ENCODE results near the gene C1orf159. TPM values are rescaled to one million over a fixed set of nuclear protein-coding genes. Genes with fewer than 3 reads are reported as not detected.

Gene C1orf159
- total and polyA plus RNA-seq, 2 donors from 2014 or later, result 8.6 to 14.8 TPM

DNA sequence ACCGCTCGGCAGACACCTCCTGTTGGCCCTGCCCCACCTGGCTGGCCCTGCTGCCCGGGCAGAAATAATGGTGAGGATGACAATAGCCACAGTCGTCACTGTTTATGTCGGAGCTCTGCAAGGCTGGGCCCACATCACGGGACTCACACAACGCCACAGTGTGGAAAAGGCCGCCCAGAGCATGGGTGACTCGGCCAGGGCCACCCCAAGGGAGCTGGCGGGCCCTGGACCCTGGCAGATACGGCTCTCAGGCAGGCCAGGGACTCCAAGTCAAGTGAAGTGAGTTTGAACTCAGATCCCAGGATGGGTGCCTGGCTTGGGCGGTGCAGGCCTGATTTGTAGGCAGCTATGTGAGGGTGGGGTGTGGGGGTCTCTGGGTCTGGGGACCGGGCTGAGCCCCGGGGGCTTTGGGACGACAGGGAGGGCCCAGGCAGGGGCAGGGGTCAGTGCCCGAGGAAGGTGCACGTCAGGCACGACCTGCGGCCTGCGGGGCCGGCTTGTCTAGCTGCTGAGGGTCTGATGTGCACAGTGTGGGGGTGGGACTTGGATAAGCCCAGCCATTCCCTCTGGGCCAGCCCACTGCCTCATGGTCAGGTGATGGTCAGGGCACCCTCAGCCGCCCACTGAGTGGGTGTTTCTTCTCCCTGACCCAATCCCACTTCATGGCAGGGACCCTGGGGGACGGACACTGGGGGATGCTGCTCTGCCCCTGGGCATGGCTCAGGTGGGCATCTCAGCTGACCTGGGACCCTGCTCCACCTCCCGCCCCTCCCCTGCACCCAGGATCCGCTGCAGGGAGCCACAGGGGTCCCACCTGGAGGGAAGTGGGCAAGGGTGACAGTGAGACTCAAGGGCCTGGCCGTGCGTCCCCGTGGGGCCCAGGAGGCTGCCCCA is 42.8 kb downstream of the C1orf159 start:
- no peak for TF ChIP-seq CTCF (IDR thresholded peaks at IDR 0.05; ENCODE audit: borderline replicate concordance, extremely low read depth, insufficient read depth)
- Histone ChIP-seq H3K4me1 (ENCODE audit: control insufficient read depth in 2 of 3, insufficient read depth in 2 of 3, low read depth in 1 of 3, low read length in 3 of 3) (no peaks in the 10 kb centered on the region), H3K9ac (ENCODE audit: low read length in 3 of 3) (no peak overlapping the region), H3K9me3 (ENCODE audit: control insufficient read depth in 2 of 3, insufficient read depth in 1 of 3, low read length in 3 of 3) (no peaks in the 10 kb centered on the region), H3K36me3 (ENCODE audit: control insufficient read depth in 2 of 3, insufficient read depth in 3 of 3, low read length in 3 of 3) (no peaks in the 10 kb centered on the region), H3K27me3 (ENCODE audit: control insufficient read depth, insufficient read depth, low read length) (no peaks in the 10 kb centered on the region), H3K4me3 (ENCODE audit: low read length in 3 of 3) (no peak overlapping the region), H3K27ac (ENCODE audit: low read depth in 2 of 2, low read length in 2 of 2) (no peak overlapping the region)
- FAIRE-seq (no peak), DNase-seq (no peak)
- intact Hi-C loops (cut with DNase I), result no loop called here

DNA sequence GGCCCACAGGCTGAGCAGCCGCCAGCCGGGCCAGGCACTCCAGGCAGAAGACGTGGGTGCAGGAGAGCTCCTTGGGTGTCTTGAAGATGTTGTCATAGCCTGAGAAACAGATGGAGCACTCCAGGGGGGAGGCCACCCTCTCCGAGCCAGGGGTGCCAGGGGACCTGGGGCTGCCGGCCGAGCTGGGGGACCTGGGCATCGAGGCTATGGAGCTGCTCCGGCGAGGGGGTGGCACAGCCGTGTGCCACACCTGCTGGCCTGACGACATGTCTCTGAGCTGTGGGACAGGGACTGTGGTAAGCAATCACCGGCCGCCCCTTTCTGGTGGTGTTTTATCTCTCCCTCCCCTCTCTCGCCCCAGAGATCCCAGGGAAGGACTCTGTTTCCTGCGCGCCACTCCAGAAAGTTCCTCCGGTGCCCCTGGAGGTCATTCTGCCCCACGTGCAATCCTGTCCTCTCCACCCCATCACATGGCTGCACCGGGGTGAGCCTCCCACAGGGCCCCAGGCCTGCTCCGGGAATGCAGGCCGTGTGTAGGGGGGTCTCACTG is 43.5 kb downstream of the C1orf159 start:
- Histone ChIP-seq H3K27ac (ENCODE audit: low read depth in 2 of 2, low read length in 2 of 2) (no peak overlapping the region), H3K4me3 (ENCODE audit: low read length in 3 of 3) (no peak overlapping the region), H3K36me3 (ENCODE audit: control insufficient read depth in 2 of 3, insufficient read depth in 3 of 3, low read length in 3 of 3) (no peaks in the 10 kb centered on the region), H3K4me1 (ENCODE audit: control insufficient read depth in 2 of 3, insufficient read depth in 2 of 3, low read depth in 1 of 3, low read length in 3 of 3) (peaks cover 0 to 4% (median 0%) of the 10 kb centered on the region in 3 donors), H3K9ac (ENCODE audit: low read length in 3 of 3) (no peak overlapping the region), H3K27me3 (ENCODE audit: control insufficient read depth, insufficient read depth, low read length) (no peaks in the 10 kb centered on the region), H3K9me3 (ENCODE audit: control insufficient read depth in 2 of 3, insufficient read depth in 1 of 3, low read length in 3 of 3) (no peaks in the 10 kb centered on the region)
- intact Hi-C loops (cut with DNase I), result no loop called here
- DNase-seq, result no peak
- no peak for FAIRE-seq
- no peak for TF ChIP-seq CTCF (IDR thresholded peaks at IDR 0.05; ENCODE audit: borderline replicate concordance, extremely low read depth, insufficient read depth)

DNA sequence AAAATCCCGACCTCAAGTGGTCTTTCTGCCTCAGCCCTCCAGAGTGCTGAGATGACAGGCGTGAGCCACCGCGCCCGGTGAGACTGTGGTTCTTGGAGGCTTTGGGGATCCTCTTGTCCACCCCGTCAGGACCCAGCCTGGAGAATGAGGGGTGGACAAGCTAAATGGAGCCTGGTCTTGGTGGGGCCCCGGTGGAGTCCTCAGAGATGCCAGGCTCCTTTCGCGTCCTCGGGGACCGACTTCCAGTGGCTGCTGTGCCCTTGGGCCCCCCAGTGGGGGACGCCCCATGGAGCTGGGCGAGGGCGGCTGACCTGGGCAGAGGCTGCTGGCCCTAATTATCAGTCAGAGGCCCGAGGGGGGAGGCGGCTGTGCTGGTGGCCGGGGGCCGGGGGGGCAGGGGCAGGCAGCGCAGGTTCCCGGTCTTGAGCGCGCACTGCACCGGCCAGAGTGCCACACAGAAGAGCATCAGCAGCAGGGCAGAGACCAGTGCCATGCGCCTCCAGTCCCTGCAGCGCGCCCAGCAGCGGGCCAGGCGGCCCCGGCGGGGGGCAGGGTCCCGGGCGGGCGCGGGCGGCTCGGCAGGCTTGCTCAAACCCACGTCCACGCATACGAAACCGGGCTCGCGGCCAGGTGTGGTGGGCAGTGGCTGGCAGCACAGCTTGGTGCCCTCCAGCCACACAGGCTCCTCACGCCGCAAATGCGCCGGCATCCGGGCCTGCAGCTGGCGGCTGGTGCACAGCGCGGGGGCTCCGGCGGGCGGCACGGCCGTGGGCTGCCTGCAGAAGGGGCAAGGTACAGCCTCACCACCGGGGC is 44.2 kb downstream of the C1orf159 start:
- DNase-seq, result no peak
- no peak overlapping the region for H3K9ac ChIP-seq (ENCODE audit: low read length in 3 of 3)
- no peak overlapping the region for H3K27ac ChIP-seq (ENCODE audit: low read depth in 2 of 2, low read length in 2 of 2)
- H3K4me3 ChIP-seq (ENCODE audit: low read length in 3 of 3), result no peak overlapping the region
- H3K36me3 ChIP-seq (ENCODE audit: control insufficient read depth in 2 of 3, insufficient read depth in 3 of 3, low read length in 3 of 3), result no peaks in the 10 kb centered on the region
- TF ChIP-seq CTCF (IDR thresholded peaks at IDR 0.05; ENCODE audit: borderline replicate concordance, extremely low read depth, insufficient read depth), result no peak
- H3K27me3 ChIP-seq (ENCODE audit: control insufficient read depth, insufficient read depth, low read length), result no peaks in the 10 kb centered on the region
- no peaks in the 10 kb centered on the region for H3K9me3 ChIP-seq (ENCODE audit: control insufficient read depth in 2 of 3, insufficient read depth in 1 of 3, low read length in 3 of 3)
- H3K4me1 ChIP-seq (ENCODE audit: control insufficient read depth in 2 of 3, insufficient read depth in 2 of 3, low read depth in 1 of 3, low read length in 3 of 3), result peaks cover 0 to 4% (median 0%) of the 10 kb centered on the region in 3 donors
- intact Hi-C loops (cut with DNase I), result no loop called here
- no peak for FAIRE-seq

Measured in kidney (tissue), 14 donors.